CD4-positive, alpha-beta memory T cell (primary cell): ENCODE results near the gene EPS8L3. TPM values are rescaled to one million over a fixed set of nuclear protein-coding genes. Genes with fewer than 3 reads are reported as not detected.
"Not testable (repeated sequence)": the region's sequence is repeated elsewhere in the genome, so short reads cannot be mapped to it uniquely, and the experiment has no call there.

Source experiments
- CTCF ChIA-PET: fragments of 350-600 bp; sonication (Branson Sonifier 250); formaldehyde crosslinking; loops from one replicate; lab custom pipeline; 2021; ENCODE audit warnings: inconsistent platforms; ENCODE audit not compliant: partially characterized antibody; lab: Charles Lee
- POLR2A ChIA-PET: fragments of 350-600 bp; sonication (Branson Sonifier 250); formaldehyde crosslinking; loops from one replicate; lab custom pipeline; 2021; ENCODE audit not compliant: partially characterized antibody; lab: Charles Lee
- DNase-seq, 5 donors: peaks; one replicate each; pipeline versions ENCODE4 v3.0.0 to v3.0.0-alpha.2; 2020 to 2022; ENCODE audit warnings: mixed read lengths in 1 of 5
- H3K27ac ChIP-seq: one replicate; pipeline ENCODE4 v1.7.0; 2013; ENCODE audit warnings: low read depth, low read length
- H3K27me3 ChIP-seq: 2 replicates; pipeline ENCODE4 v1.7.0; 2013; ENCODE audit warnings: mild to moderate bottlenecking, low read length, moderate library complexity; ENCODE audit not compliant: insufficient read depth
- H3K36me3 ChIP-seq: 2 replicates; pipeline ENCODE4 v1.7.0; 2013; ENCODE audit warnings: mild to moderate bottlenecking, low read length, moderate library complexity; ENCODE audit not compliant: insufficient read depth
- H3K4me1 ChIP-seq: 2 replicates; pipeline ENCODE4 v1.7.0; 2013; ENCODE audit warnings: mild to moderate bottlenecking, low read length, moderate library complexity; ENCODE audit not compliant: insufficient read depth
- H3K4me3 ChIP-seq, 2 donors: one replicate each; pipeline ENCODE4 v1.7.0; 2013; ENCODE audit warnings: low read length in 2 of 2, mild to moderate bottlenecking in 1 of 2
- H3K9me3 ChIP-seq, 2 donors: one replicate each; pipeline ENCODE4 v1.7.0; 2013; ENCODE audit warnings: low read length in 2 of 2, control low read depth in 1 of 2; ENCODE audit not compliant: control insufficient read depth in 1 of 2
- H3K27ac Mint-ChIP-seq, 7 donors: one replicate each; pipeline ENCODE4 v1.8.0; 2020 to 2021; ENCODE audit warnings: mixed read lengths in 7 of 7, mild to moderate bottlenecking in 6 of 7, inconsistent platforms in 3 of 7, moderate library complexity in 3 of 7
- H3K27me3 Mint-ChIP-seq, 2 donors: one replicate each; pipeline ENCODE4 v1.8.0; 2020 to 2021; ENCODE audit warnings: mixed read lengths in 2 of 2
- H3K36me3 Mint-ChIP-seq, 2 donors: one replicate each; pipeline ENCODE4 v1.8.0; 2020 to 2021; ENCODE audit warnings: mixed read lengths in 2 of 2, inconsistent platforms in 1 of 2, mild to moderate bottlenecking in 1 of 2
- H3K4me1 Mint-ChIP-seq, 4 donors: one replicate each; pipeline ENCODE4 v1.8.0; 2020 to 2021; ENCODE audit warnings: mixed read lengths in 4 of 4, mild to moderate bottlenecking in 1 of 4
- H3K4me3 Mint-ChIP-seq, 8 donors: one replicate each; pipeline ENCODE4 v1.8.0; 2020 to 2021; ENCODE audit warnings: mixed read lengths in 8 of 8, mild to moderate bottlenecking in 7 of 8, moderate library complexity in 6 of 8, inconsistent platforms in 3 of 8
- H3K9me3 Mint-ChIP-seq, 8 donors: one replicate each; pipeline ENCODE4 v1.8.0; 2020 to 2021; ENCODE audit warnings: mixed read lengths in 8 of 8, mild to moderate bottlenecking in 5 of 8, inconsistent platforms in 3 of 8, moderate library complexity in 1 of 8
- intact Hi-C: fragments of 100-400 bp; cut with micrococcal nuclease; formaldehyde crosslinking; loops from one replicate; pipeline ENCODE4 v1.15.1; 2023
- polyA plus RNA-seq, 2 donors: library from polyadenylated mRNA; unstranded; fragments of 300-500 nt; fragmentation: Illumina TruSeq; gene quantifications; one replicate each; pipeline ENCODE4 v1.2.3, GENCODE V29; 2021
- total RNA-seq, 2 experiments: library from RNA; stranded (reverse); gene quantifications; one replicate each; pipeline ENCODE4 v1.2.3, GENCODE V29; 2021

Gene EPS8L3
- total and polyA plus RNA-seq, 4 experiments from 2014 or later = not detected

GRCh38 chr1:109708949-109709348 lies 54.8 kb downstream of the EPS8L3 start:
- H3K4me1 ChIP-seq, CTCF ChIA-PET, H3K27me3 ChIP-seq, H3K4me3 ChIP-seq, H3K27ac Mint-ChIP-seq, POLR2A ChIA-PET, intact Hi-C loops, H3K27ac ChIP-seq, H3K4me1 Mint-ChIP-seq, H3K4me3 Mint-ChIP-seq, DNase-seq, H3K36me3 ChIP-seq, H3K9me3 ChIP-seq: not testable (repeated sequence)
- H3K27me3 Mint-ChIP-seq = peaks cover 6 to 12% of the 10 kb centered on the region in 2 donors
- H3K9me3 Mint-ChIP-seq = peaks cover 5 to 38% (median 22%) of the 10 kb centered on the region in 8 donors
- H3K36me3 Mint-ChIP-seq = peaks cover 8 to 13% of the 10 kb centered on the region in 2 donors

GRCh38 chr1:109705411-109705810 lies 58.3 kb downstream of the EPS8L3 start:
- Mint-ChIP-seq H3K27ac (no peak overlapping the region), H3K36me3 (peaks cover 12 to 18% of the 10 kb centered on the region in 2 donors), H3K4me3 (no peak overlapping the region), H3K9me3 (peaks cover 5 to 46% (median 28%) of the 10 kb centered on the region in 8 donors), H3K27me3 (peaks cover 0 to 8% of the 10 kb centered on the region in 2 donors), H3K4me1 (no peaks in the 10 kb centered on the region)
- ChIA-PET CTCF (no interaction called here), POLR2A (no interaction called here)
- intact Hi-C loops = no loop called here
- no peak for DNase-seq
- H3K27ac ChIP-seq = no peak overlapping the region
- no peaks in the 10 kb centered on the region for H3K27me3 ChIP-seq
- no peaks in the 10 kb centered on the region for H3K9me3 ChIP-seq
- H3K4me1 ChIP-seq = no peaks in the 10 kb centered on the region
- H3K36me3 ChIP-seq = no peaks in the 10 kb centered on the region
- H3K4me3 ChIP-seq = no peak overlapping the region

- no peaks in the 10 kb centered on the region for H3K9me3 ChIP-seq
- H3K4me1 ChIP-seq = no peaks in the 10 kb centered on the region
- no peak overlapping the region for H3K27ac ChIP-seq
- Mint-ChIP-seq H3K4me1 (no peaks in the 10 kb centered on the region), H3K36me3 (peaks cover 9 to 13% of the 10 kb centered on the region in 2 donors), H3K9me3 (peaks cover 5 to 34% (median 22%) of the 10 kb centered on the region in 8 donors), H3K27me3 (peaks cover 0 to 8% of the 10 kb centered on the region in 2 donors), H3K4me3 (no peak overlapping the region), H3K27ac (no peak overlapping the region)
- ChIA-PET CTCF (no interaction called here), POLR2A (no interaction called here)
- no peak overlapping the region for H3K4me3 ChIP-seq
- intact Hi-C loops = no loop called here
- no peaks in the 10 kb centered on the region for H3K36me3 ChIP-seq
- DNase-seq = no peak
- H3K27me3 ChIP-seq = no peaks in the 10 kb centered on the region
Measured at GRCh38 chr1:109704173-109704572, 59.5 kb downstream of the EPS8L3 start.

DNA sequence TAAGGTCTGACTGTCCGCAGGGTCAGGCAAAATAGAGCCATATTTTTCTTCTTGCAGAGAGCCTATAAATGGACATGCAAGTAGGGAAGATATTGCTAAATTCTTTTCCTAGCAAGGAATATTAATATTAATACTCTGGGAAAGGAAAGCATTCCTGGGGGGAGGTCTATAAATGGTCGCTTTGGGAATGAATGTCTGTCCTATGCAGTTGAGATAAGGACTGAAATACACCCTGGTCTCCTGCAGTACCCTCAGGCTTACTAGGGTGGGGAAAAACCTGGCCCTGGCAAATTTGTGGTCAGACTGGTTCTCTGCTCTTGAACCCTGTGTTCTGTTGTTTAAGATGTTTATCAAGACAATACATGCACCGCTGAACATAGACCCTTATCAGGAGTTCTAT lies 60.8 kb downstream of the EPS8L3 start:
- intact Hi-C loops, H3K4me1 Mint-ChIP-seq, H3K27ac Mint-ChIP-seq, H3K27me3 Mint-ChIP-seq, H3K27ac ChIP-seq, CTCF ChIA-PET, POLR2A ChIA-PET, H3K4me3 Mint-ChIP-seq, H3K9me3 ChIP-seq, H3K27me3 ChIP-seq, DNase-seq, H3K4me1 ChIP-seq, H3K4me3 ChIP-seq, H3K36me3 ChIP-seq: not testable (repeated sequence)
- Mint-ChIP-seq H3K36me3 (peaks cover 5 to 12% of the 10 kb centered on the region in 2 donors), H3K9me3 (peaks cover under 1 to 22% (median 14%) of the 10 kb centered on the region in 8 donors)

Other genes starting within 250 kb of the EPS8L3 start
- under 1 TPM in 1 of 2 experiments, not detected in 1; 0.53 TPM for gene GPR61, start 224.1 kb downstream of the EPS8L3 start, total RNA-seq
- under 1 TPM; 0.35 to 0.84 TPM for gene GPR61, start 224.1 kb downstream of the EPS8L3 start, polyA plus RNA-seq
- gene GNAI3, start 215.3 kb downstream of the EPS8L3 start, total RNA-seq = 1 to 10 TPM; 7.7 to 8.1 TPM
- gene GNAI3, start 215.3 kb downstream of the EPS8L3 start, polyA plus RNA-seq = 10 to 100 TPM in 1 of 2 donors, 1 to 10 TPM in 1; 9.8 to 11.6 TPM
- gene GNAT2, start 144.3 kb downstream of the EPS8L3 start, total RNA-seq = not detected
- not detected for gene GNAT2, start 144.3 kb downstream of the EPS8L3 start, polyA plus RNA-seq
- 10 to 100 TPM; 87.0 to 96.1 TPM for gene AMPD2, start 144.1 kb downstream of the EPS8L3 start, total RNA-seq
- 10 to 100 TPM; 43.8 to 56.2 TPM for gene AMPD2, start 144.1 kb downstream of the EPS8L3 start, polyA plus RNA-seq
- gene GSTM4, start 107.8 kb downstream of the EPS8L3 start, total RNA-seq = 10 to 100 TPM; 12.6 to 14.2 TPM
- 10 to 100 TPM in 1 of 2 donors, 1 to 10 TPM in 1; 1.7 to 10.4 TPM for gene GSTM4, start 107.8 kb downstream of the EPS8L3 start, polyA plus RNA-seq
- 10 to 100 TPM; 30.9 to 31.4 TPM for gene GSTM2, start 95.9 kb downstream of the EPS8L3 start, total RNA-seq
- gene GSTM2, start 95.9 kb downstream of the EPS8L3 start, polyA plus RNA-seq = 10 to 100 TPM; 11.8 to 14.0 TPM
- gene GSTM1, start 76.1 kb downstream of the EPS8L3 start, total RNA-seq = not detected
- gene GSTM1, start 76.1 kb downstream of the EPS8L3 start, polyA plus RNA-seq = under 1 TPM in 1 of 2 donors, not detected in 1; 0.49 TPM
- gene GSTM5, start 51.7 kb downstream of the EPS8L3 start, total RNA-seq = not detected
- not detected for gene GSTM5, start 51.7 kb downstream of the EPS8L3 start, polyA plus RNA-seq
- 1 to 10 TPM; 1.2 TPM for gene GSTM3, start 22.9 kb downstream of the EPS8L3 start, total RNA-seq
- 10 to 100 TPM; 25.7 to 44.3 TPM for gene GSTM3, start 22.9 kb downstream of the EPS8L3 start, polyA plus RNA-seq
- gene CSF1, start 146.9 kb upstream of the EPS8L3 start, total RNA-seq = 10 to 100 TPM; 10.3 to 13.9 TPM
- gene CSF1, start 146.9 kb upstream of the EPS8L3 start, polyA plus RNA-seq = 10 to 100 TPM in 1 of 2 donors, 1 to 10 TPM in 1; 5.0 to 12.5 TPM
- gene AHCYL1, start 220.8 kb upstream of the EPS8L3 start, total RNA-seq = 10 to 100 TPM; 44.2 to 45.1 TPM
- gene AHCYL1, start 220.8 kb upstream of the EPS8L3 start, polyA plus RNA-seq = 10 to 100 TPM; 41.7 to 54.9 TPM